SK-N-DZ (cell line): ENCODE results near the gene CCR3. TPM values are rescaled to one million over a fixed set of nuclear protein-coding genes. Genes with fewer than 3 reads are reported as not detected.
"Not testable (repeated sequence)": the region's sequence is repeated elsewhere in the genome, so short reads cannot be mapped to it uniquely, and the experiment has no call there.

ENCODE experiments used
- DNase-seq: peaks from one replicate; pipeline ENCODE4 v3.0.0-alpha.2; 2015; ENCODE audit warnings: low spot score
- polyA plus RNA-seq, 2 experiments: library from polyadenylated mRNA; depleted of rRNA; stranded (reverse); fragments of >200 nt; gene quantifications; 2 replicates each; pipeline ENCODE4 v1.2.3, GENCODE V29; 2014

Gene CCR3
- not detected in 2 replicates for polyA plus RNA-seq (2014; cell fraction: cytosol; rRNA removed)
- not detected in 2 replicates for polyA plus RNA-seq (2014; cell fraction: nucleus; rRNA removed)

GRCh38 chr3:46242120-46242519 is at the start of gene CCR3:
TSS of gene CCR3 (plus strand) at chr3:46242460. CDS start at chr3:46265159, 22,699 bp downstream.
- no peak for DNase-seq

- no peak for DNase-seq
Measured at GRCh38 chr3:46192939-46193338, 49.3 kb upstream of the CCR3 start.

- no peak for DNase-seq
Measured at GRCh38 chr3:46193436-46193835, 48.8 kb upstream of the CCR3 start.

GRCh38 chr3:46194868-46195553 is 47.2 kb upstream of the CCR3 start:
- no peak for DNase-seq

GRCh38 chr3:46196261-46196957 is 45.9 kb upstream of the CCR3 start:
- DNase-seq = no peak

GRCh38 chr3:46200211-46200610 is 42.0 kb upstream of the CCR3 start:
- DNase-seq = no peak

GRCh38 chr3:46200790-46201189 is 41.5 kb upstream of the CCR3 start:
- DNase-seq = no peak

GRCh38 chr3:46202535-46202934 is 39.7 kb upstream of the CCR3 start:
- DNase-seq = no peak

GRCh38 chr3:46203681-46204080 is 38.6 kb upstream of the CCR3 start:
- DNase-seq = no peak

- no peak for DNase-seq
Measured at GRCh38 chr3:46205286-46205960, 36.8 kb upstream of the CCR3 start.

- no peak for DNase-seq
Measured at GRCh38 chr3:46206282-46207015, 35.8 kb upstream of the CCR3 start.

- not testable (repeated sequence) for DNase-seq
Measured at GRCh38 chr3:46207514-46207913, 34.7 kb upstream of the CCR3 start.

GRCh38 chr3:46208167-46208704 is 34.0 kb upstream of the CCR3 start, which contains the start of gene CCR1:
TSS of gene CCR1 (minus strand) at chr3:46208313. CDS start at chr3:46204313, 4,000 bp downstream.
- DNase-seq = no peak

GRCh38 chr3:46209053-46209452 is 33.2 kb upstream of the CCR3 start:
- DNase-seq = no peak

GRCh38 chr3:46209746-46210470 is 32.4 kb upstream of the CCR3 start:
- no peak for DNase-seq

GRCh38 chr3:46212101-46212500 is 30.2 kb upstream of the CCR3 start:
- DNase-seq = no peak

- no peak for DNase-seq
Measured at GRCh38 chr3:46213201-46213600, 29.1 kb upstream of the CCR3 start.

- no peak for DNase-seq
Measured at GRCh38 chr3:46214751-46215352, 27.4 kb upstream of the CCR3 start.

GRCh38 chr3:46215810-46216414 is 26.3 kb upstream of the CCR3 start:
- DNase-seq = no peak

GRCh38 chr3:46218196-46218709 is 24.0 kb upstream of the CCR3 start:
- no peak for DNase-seq
